Gastrocnemius medialis (tissue), 4 donors: ENCODE data around the gene SOHLH1.

Source experiments
- CTCF ChIP-seq, 5 experiments: fragments of 450-650 bp in 3 of 5; fragments of 200-600 bp in 2 of 5; sonication (generic) in 2 of 5; IDR thresholded peaks in 4 of 5; conservative IDR thresholded peaks in 1 of 5; 1 replicate in 4 of 5; 2 replicates in 1 of 5; pipeline ENCODE4 v1.5.1; 2016 to 2019; ENCODE audit warnings: antibody characterized with exemption in 5 of 5, mild to moderate bottlenecking in 3 of 5, moderate library complexity in 3 of 5
- POLR2A ChIP-seq, 2 donors: fragments of 450-650 bp; IDR thresholded peaks; one replicate each; pipeline ENCODE4 v1.6.1; 2017; ENCODE audit warnings: antibody characterized with exemption in 2 of 2, mild to moderate bottlenecking in 2 of 2, moderate library complexity in 2 of 2

GRCh38 chr9:135707252-135708138 lies 8.2 kb upstream of the SOHLH1 start:
- no peak for TF ChIP-seq CTCF (IDR thresholded peaks at IDR 0.05 in 4 of 5, conservative IDR thresholded peaks at IDR 0.05 in 1 of 5)
- no peak for TF ChIP-seq POLR2A (IDR thresholded peaks at IDR 0.05)
